Immature natural killer cell (primary cell): ENCODE results near the gene DPYSL4. TPM values are rescaled to one million over a fixed set of nuclear protein-coding genes. Genes with fewer than 3 reads are reported as not detected.

Experiments used
- DNase-seq, 3 donors: peaks; one replicate each; pipeline ENCODE4 v3.0.0; 2022; ENCODE audit warnings: mixed read lengths in 1 of 3
- H3K27ac Mint-ChIP-seq, 6 donors: one replicate each; pipeline ENCODE4 v1.8.0; 2020; ENCODE audit warnings: mixed read lengths in 6 of 6, mild to moderate bottlenecking in 5 of 6, inconsistent platforms in 4 of 6, moderate library complexity in 3 of 6
- H3K27me3 Mint-ChIP-seq, 3 donors: one replicate each; pipeline ENCODE4 v1.8.0; 2020 to 2021; ENCODE audit warnings: low read depth in 3 of 3, mild to moderate bottlenecking in 3 of 3, mixed read lengths in 3 of 3, moderate library complexity in 3 of 3, inconsistent platforms in 1 of 3
- H3K36me3 Mint-ChIP-seq, 3 donors: one replicate each; pipeline ENCODE4 v1.8.0; 2020; ENCODE audit warnings: mixed read lengths in 3 of 3, inconsistent platforms in 2 of 3, mild to moderate bottlenecking in 2 of 3
- H3K4me1 Mint-ChIP-seq, 2 donors: one replicate each; pipeline ENCODE4 v1.8.0; 2020; ENCODE audit warnings: inconsistent platforms in 2 of 2, mild to moderate bottlenecking in 2 of 2, mixed read lengths in 2 of 2, moderate library complexity in 1 of 2
- H3K4me3 Mint-ChIP-seq, 5 donors: one replicate each; pipeline ENCODE4 v1.8.0; 2020; ENCODE audit warnings: mild to moderate bottlenecking in 5 of 5, mixed read lengths in 5 of 5, inconsistent platforms in 3 of 5, moderate library complexity in 3 of 5
- H3K9me3 Mint-ChIP-seq, 6 donors: one replicate each; pipeline ENCODE4 v1.8.0; 2020; ENCODE audit warnings: mild to moderate bottlenecking in 6 of 6, mixed read lengths in 6 of 6, inconsistent platforms in 4 of 6, moderate library complexity in 3 of 6
- polyA plus RNA-seq, 3 donors: library from polyadenylated mRNA; unstranded; fragments of 300-500 nt; fragmentation: Illumina TruSeq; gene quantifications; one replicate each; pipeline ENCODE4 v1.2.3, GENCODE V29; 2021

Gene DPYSL4
- polyA plus RNA-seq, 3 donors from 2014 or later = not detected

GRCh38 chr10:132172091-132173066 lies 14.4 kb upstream of the DPYSL4 start:
- no peak overlapping the region for H3K27ac Mint-ChIP-seq
- H3K4me3 Mint-ChIP-seq = no peak overlapping the region
- peaks cover 16 to 21% (median 18%) of the 10 kb centered on the region in 3 donors for H3K27me3 Mint-ChIP-seq
- H3K4me1 Mint-ChIP-seq = peaks cover 0 to 7% of the 10 kb centered on the region in 2 donors
- H3K9me3 Mint-ChIP-seq = no peaks in the 10 kb centered on the region
- no peaks in the 10 kb centered on the region for H3K36me3 Mint-ChIP-seq
- DNase-seq = no peak

DNA sequence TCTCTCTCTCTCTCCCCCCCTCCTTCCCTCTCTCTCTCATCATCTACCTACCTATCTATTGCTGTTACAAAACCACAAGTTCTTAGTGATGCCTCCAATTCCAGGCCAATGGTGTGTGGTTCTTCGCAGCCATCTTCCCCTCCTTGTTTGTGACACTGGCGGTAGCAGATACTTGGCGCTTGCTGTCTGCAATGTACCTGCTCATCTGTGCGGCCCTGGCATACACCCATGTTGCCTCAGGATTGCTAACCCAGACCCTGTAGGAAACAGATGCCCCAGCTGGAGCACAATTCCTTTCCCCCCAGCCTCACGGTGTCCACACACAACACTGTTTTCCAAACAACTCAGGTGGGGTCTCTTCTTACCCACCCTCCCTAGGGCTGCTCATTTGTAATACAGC lies 13.6 kb upstream of the DPYSL4 start:
- H3K27ac Mint-ChIP-seq = peak overlapping the region in 4 of 6 donors; percentile 24 to 86 (median 72)
- peaks cover 0 to 7% of the 10 kb centered on the region in 2 donors for H3K4me1 Mint-ChIP-seq
- H3K36me3 Mint-ChIP-seq = no peaks in the 10 kb centered on the region
- peaks cover 16 to 23% (median 21%) of the 10 kb centered on the region in 3 donors for H3K27me3 Mint-ChIP-seq
- H3K4me3 Mint-ChIP-seq = no peak overlapping the region
- no peaks in the 10 kb centered on the region for H3K9me3 Mint-ChIP-seq
- no peak for DNase-seq

DNA sequence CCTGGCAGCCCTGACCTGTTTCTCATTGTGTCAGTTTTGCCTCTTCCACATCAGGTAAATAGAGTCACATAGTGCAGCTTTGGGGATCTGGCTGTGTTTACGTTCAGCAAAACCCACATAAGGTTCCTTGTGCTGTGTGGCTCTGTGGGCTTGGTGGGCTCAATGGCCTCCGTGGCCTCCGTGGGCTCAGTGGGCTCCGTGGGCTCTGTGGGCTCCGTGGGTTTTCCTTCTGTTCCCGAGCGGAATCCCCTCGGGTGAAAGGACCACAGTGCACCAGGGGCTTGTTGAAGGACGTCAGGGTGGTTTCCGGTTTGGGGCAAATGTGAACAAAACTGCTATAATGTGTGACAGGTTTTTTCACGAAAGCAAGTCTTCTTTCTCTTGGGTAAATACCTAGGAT lies 12.5 kb upstream of the DPYSL4 start:
- Mint-ChIP-seq H3K9me3 (no peaks in the 10 kb centered on the region), H3K27ac (peak overlapping the region in 3 of 6 donors; percentile 24 to 75 (median 42)), H3K4me1 (peaks cover 0 to 7% of the 10 kb centered on the region in 2 donors), H3K27me3 (peaks cover 16 to 26% (median 24%) of the 10 kb centered on the region in 3 donors), H3K36me3 (no peaks in the 10 kb centered on the region), H3K4me3 (no peak overlapping the region)
- no peak for DNase-seq

DNA sequence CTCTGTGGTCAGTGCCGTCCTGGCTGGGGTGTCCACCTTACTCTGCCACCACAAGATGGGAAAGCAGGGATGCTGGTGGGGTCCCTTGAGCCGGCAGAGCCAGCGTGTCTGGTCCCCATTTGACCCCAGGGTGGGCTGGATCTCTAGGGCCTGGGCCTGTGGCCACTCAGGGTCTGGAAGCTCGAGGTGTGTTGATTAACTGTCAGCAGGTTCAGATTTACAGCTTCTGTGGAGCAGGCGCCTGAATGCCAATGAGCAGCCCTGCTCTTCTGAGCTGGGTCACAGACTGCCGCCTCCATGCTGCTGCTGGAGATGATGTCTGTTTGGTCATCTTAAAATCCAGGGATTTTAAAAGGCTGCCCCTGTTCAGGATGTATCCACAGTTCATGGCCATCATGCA lies 11.3 kb upstream of the DPYSL4 start:
- Mint-ChIP-seq H3K4me1 (peaks cover 0 to 7% of the 10 kb centered on the region in 2 donors), H3K4me3 (no peak overlapping the region), H3K9me3 (no peaks in the 10 kb centered on the region), H3K36me3 (no peaks in the 10 kb centered on the region), H3K27ac (no peak overlapping the region), H3K27me3 (peaks cover 16 to 30% (median 24%) of the 10 kb centered on the region in 3 donors)
- no peak for DNase-seq

GRCh38 chr10:132175907-132176581 lies 10.7 kb upstream of the DPYSL4 start:
- Mint-ChIP-seq H3K27ac (peak overlapping the region in 1 of 6 donors; percentile 56), H3K9me3 (no peaks in the 10 kb centered on the region), H3K36me3 (no peaks in the 10 kb centered on the region), H3K4me1 (peaks cover 0 to 7% of the 10 kb centered on the region in 2 donors), H3K4me3 (no peak overlapping the region), H3K27me3 (peaks cover 16 to 30% (median 24%) of the 10 kb centered on the region in 3 donors)
- no peak for DNase-seq

DNA sequence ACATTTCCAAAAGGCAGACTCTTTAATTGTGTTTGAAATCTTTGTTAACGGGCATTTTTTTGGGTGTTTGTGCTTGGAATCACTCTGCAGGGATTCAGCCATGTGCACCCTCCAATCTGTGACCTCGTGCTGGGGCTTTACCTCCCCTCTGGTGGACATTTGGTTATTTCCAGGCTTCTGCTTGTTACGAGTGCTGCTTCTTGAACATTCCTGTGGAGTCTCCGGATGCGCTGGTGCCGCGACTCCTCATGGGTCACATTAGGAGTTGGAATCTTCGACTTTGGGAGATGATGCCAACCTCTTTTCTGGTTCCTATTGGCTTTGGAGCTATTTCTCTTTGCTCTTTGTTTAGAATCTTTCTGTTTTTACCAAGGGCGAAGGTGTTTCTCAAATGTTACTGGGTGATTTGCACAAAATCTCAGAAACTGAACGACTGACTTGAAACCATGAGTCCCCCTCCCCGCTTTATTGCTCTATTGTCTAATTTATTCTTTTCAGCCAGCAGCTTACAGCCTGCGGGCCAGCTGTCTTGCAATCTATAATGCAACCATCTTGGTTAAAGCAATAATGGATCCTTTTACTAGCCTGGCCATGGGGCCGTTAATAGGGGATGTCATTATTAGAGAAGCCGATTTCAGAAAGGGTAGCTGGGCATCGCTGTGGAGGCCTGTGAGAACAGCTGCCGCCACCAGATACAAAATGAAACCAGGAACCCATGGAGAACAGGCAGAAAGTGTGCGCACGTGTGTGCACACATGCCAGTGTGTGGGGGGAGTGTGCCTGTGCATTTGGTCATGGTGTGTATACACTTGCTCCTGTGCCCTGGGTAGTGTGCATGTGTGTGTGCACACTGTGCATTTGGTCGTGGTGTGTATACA lies 9.9 kb upstream of the DPYSL4 start:
- DNase-seq = no peak
- Mint-ChIP-seq H3K27me3 (peaks cover 16 to 30% (median 24%) of the 10 kb centered on the region in 3 donors), H3K4me3 (no peak overlapping the region), H3K4me1 (peaks cover 0 to 7% of the 10 kb centered on the region in 2 donors), H3K27ac (peak overlapping the region in 1 of 6 donors; percentile 56), H3K9me3 (no peaks in the 10 kb centered on the region), H3K36me3 (no peaks in the 10 kb centered on the region)

- Mint-ChIP-seq H3K4me1 (peaks cover 0 to 7% of the 10 kb centered on the region in 2 donors), H3K27ac (no peak overlapping the region), H3K4me3 (no peak overlapping the region), H3K36me3 (no peaks in the 10 kb centered on the region), H3K9me3 (no peaks in the 10 kb centered on the region), H3K27me3 (peaks cover 18 to 29% (median 24%) of the 10 kb centered on the region in 3 donors)
- DNase-seq = no peak
These were observed 8.7 kb upstream of the DPYSL4 start for GRCh38 chr10:132178046-132178445.

DNA sequence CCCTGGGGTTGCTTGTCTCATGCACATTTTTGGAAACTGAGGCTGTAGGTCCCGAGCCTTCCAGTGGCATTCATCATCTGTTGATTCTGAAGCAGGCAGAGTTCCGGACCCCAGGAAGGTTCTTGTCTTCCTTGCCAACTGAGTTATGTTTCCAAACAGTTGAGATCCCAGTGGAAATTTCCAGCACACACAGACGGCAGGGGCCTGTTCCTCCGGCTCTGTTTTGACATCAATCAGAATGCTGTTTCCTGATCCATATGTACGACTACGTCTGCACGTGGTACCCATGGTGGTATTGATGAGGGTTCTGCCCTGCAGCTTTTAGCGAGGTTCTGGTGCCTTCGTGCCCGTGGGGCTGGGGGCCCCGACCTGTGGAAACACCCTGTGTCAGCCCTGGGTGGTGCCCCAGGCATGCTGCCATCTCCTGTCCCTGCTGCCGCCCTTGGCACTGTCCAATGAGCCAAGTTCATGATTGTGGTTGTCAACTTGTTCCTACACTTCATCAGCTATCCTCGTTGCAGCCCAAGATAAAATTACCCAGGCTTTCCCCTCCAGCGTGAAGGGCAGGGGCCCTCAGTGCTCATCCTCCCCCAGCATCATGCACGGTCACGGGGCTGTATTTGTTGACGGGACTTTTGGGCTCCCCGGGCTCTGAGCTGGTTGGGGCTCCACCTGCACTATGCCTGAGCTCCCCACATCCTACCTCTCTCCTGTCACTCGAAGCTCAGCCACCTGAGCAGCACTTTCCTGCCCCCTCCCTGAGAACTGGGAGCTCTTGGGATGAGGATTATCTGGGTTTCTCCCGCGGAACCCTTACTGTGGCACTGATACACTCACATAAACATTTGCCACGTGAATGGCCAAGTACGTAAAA lies 7.8 kb upstream of the DPYSL4 start:
- Mint-ChIP-seq H3K4me3 (no peak overlapping the region), H3K9me3 (no peaks in the 10 kb centered on the region), H3K36me3 (no peaks in the 10 kb centered on the region), H3K27me3 (peaks cover 14 to 21% (median 18%) of the 10 kb centered on the region in 3 donors), H3K4me1 (peaks cover 0 to 4% of the 10 kb centered on the region in 2 donors), H3K27ac (no peak overlapping the region)
- no peak for DNase-seq

- Mint-ChIP-seq H3K36me3 (no peaks in the 10 kb centered on the region), H3K27me3 (peaks cover 11 to 24% (median 16%) of the 10 kb centered on the region in 3 donors), H3K4me1 (peaks cover 0 to 5% of the 10 kb centered on the region in 2 donors), H3K4me3 (no peak overlapping the region), H3K27ac (no peak overlapping the region), H3K9me3 (no peaks in the 10 kb centered on the region)
- DNase-seq = no peak
These were observed 7.0 kb upstream of the DPYSL4 start for GRCh38 chr10:132179551-132180392.

- peaks cover 0 to 8% of the 10 kb centered on the region in 2 donors for H3K4me1 Mint-ChIP-seq
- no peaks in the 10 kb centered on the region for H3K9me3 Mint-ChIP-seq
- DNase-seq = no peak
- no peak overlapping the region for H3K27ac Mint-ChIP-seq
- H3K36me3 Mint-ChIP-seq = no peaks in the 10 kb centered on the region
- no peak overlapping the region for H3K4me3 Mint-ChIP-seq
- H3K27me3 Mint-ChIP-seq = peaks cover 16 to 25% (median 16%) of the 10 kb centered on the region in 3 donors
These were observed 6.0 kb upstream of the DPYSL4 start for GRCh38 chr10:132180736-132181135.

DNA sequence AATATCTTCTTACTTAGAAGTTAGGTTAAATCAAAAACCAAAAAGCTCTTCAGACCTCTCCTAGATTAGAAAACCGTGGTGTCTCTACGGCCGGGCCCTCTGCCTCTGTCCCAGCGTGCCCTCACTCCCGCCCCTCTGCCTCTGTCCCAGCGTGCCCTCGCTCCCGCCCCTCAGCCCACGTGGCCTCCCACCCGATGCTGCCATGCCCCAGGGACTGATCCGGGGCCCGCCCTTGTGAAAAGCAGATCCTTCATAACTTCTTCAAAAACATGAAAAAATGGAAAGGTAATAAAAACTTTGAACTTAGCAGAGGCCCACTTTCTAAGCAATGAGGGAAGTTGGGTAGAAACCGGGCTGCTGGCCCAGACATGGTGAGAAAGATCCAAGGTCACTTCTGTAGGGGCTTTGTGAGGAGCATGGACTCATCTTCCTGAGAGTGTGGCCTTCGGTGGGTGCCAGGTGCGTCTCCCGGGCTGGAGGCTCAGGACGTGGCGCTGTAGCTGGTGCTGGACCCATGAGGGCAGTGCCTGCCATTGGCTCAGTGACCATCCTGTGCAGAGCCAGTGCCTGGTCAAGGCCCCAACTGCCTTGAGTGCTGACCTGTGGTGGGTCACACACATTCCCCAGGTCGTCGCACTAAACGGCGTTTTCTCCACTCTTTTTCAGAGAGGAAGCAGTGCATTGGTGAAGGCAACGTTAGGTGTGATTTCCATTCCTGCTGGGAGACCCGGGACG lies 4.9 kb upstream of the DPYSL4 start:
- DNase-seq = no peak
- H3K9me3 Mint-ChIP-seq = no peaks in the 10 kb centered on the region
- peaks cover 12 to 23% (median 12%) of the 10 kb centered on the region in 3 donors for H3K27me3 Mint-ChIP-seq
- no peaks in the 10 kb centered on the region for H3K36me3 Mint-ChIP-seq
- no peak overlapping the region for H3K27ac Mint-ChIP-seq
- peaks cover 0 to 4% of the 10 kb centered on the region in 2 donors for H3K4me1 Mint-ChIP-seq
- no peak overlapping the region for H3K4me3 Mint-ChIP-seq
